Stimulated activated CD4-positive, alpha-beta T cell treated with anti-CD3 and anti-CD28 coated beads, TNF-alpha, amount 100 ng/mL, for 1 hour (primary cell): ENCODE data around the gene OR5K4.
A peak's percentile ranks its signal among the peaks of the same experiment; 100 is the strongest.

Source experiments
- DNase-seq, 3 donors: peaks; one replicate each; pipeline ENCODE4 v3.0.0-alpha.2; 2020; ENCODE audit warnings: low read depth in 3 of 3, low spot score in 1 of 3

The OR5K4 gene, protein sequence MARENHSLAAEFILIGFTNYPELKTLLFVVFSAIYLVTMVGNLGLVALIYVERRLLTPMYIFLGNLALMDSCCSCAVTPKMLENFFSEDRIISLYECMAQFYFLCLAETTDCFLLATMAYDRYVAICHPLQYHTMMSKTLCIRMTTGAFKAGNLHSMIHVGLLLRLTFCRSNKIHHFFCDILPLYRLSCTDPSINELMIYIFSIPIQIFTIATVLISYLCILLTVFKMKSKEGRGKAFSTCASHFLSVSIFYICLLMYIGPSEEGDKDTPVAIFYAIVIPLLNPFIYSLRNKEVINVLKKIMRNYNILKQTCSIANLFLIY

GRCh38 chr3:98353554-98353953 lies at the start of gene OR5K4:
OR5K4 (plus strand) TSS chr3:98353854; CDS start chr3:98353854, 0 bp downstream.
- DNase-seq: no peak

- no peak for DNase-seq
These were observed 31.6 kb upstream of the OR5K4 start for GRCh38 chr3:98322101-98322500.

GRCh38 chr3:98322686-98323085 lies 31.0 kb upstream of the OR5K4 start:
- no peak for DNase-seq

DNA sequence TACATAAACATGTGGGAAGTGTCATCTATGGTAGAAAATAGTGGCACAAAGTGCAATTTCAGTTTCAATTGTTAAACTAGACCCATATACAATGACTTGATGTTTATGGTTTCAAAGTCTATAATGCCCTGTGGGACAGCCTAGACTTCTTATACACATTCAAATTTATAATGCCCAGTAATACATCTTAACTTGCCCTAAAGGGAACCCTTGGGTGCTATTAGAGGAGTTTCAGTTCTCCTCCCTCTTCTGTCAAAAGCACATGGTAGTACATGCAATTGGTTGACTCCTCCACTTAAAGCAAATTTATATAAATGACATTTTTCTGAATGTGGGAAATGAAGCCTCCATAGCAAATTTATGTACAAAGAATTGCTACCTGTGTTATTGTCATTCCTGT lies 30.2 kb upstream of the OR5K4 start:
- DNase-seq: no peak

DNA sequence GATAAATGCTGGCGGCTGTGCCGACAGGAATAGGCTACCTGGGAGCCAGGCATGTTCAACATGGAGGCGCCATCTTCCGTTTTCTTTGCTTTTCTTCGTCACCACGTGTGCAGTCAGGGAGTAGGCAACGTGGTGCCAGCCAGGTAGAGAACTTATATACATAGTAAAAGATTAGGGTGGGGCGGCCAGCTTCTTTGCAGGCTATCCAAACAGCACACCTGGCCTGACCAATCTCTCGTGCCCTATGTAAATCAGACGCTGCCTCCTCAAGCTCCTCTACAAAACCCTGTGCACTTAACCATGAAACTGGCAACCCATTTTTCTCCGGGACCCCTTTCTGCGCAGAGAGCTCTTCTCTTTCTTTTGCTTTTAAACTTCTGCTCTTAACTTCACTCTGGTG lies 28.6 kb upstream of the OR5K4 start:
- no peak for DNase-seq

- no peak for DNase-seq
These were observed 27.4 kb upstream of the OR5K4 start for GRCh38 chr3:98326105-98326893.

- no peak for DNase-seq
These were observed 26.7 kb upstream of the OR5K4 start for GRCh38 chr3:98326945-98327344.

DNA sequence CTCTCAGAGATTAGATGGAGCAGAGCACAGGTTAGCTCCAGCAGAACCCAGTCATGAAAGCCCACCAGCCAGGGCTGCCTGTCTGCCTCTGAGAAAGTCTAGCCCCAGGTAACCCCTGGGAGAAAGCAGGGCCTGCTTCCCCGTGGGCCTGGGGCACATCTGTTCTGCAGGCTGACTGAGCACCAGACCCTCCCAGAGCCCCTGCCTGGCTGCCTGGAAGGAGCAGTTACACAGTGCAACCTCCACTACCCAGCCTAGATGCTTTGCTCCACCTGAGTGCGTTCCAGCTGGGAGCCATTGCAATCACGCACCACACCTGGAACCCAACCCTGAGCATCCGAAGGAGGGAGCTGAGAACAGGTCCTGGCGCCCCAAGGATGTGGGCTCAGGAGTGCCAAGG lies 24.7 kb upstream of the OR5K4 start:
- DNase-seq: no peak

DNA sequence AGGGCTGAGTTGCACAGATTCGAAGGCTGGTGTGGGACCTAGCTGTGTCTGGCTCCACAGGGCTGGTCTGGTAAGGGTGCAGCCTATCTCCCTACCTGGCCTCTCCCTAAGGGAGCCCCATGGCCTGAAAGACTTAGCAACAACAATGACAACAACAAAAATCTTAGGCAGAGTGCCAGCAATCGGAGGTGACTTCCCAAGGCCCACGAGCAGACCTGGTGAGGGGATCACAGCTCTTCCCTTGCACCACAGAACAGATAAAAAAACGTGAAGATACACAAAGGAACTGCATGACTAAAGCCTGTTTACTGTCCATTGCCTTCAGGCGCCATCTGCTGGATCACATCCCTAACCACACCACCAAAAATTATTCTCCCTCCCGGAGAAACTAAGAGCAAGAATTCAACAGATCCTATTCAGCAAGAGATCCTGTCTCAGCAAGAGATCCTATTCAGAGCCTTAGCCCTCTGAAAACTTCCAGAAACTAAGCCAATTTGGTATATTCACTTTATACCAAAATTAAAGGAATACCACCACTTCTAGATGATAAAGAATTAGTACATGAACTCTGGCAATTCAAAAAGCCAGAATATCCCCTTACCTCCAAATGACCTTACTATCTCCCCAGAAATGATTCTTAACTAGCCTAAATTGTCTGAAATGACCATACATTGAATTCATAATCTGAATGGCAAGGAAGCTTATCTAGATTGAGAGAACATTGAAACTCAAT lies 24.1 kb upstream of the OR5K4 start:
- peak in 1 of 3 donors; percentile 5 for DNase-seq

DNA sequence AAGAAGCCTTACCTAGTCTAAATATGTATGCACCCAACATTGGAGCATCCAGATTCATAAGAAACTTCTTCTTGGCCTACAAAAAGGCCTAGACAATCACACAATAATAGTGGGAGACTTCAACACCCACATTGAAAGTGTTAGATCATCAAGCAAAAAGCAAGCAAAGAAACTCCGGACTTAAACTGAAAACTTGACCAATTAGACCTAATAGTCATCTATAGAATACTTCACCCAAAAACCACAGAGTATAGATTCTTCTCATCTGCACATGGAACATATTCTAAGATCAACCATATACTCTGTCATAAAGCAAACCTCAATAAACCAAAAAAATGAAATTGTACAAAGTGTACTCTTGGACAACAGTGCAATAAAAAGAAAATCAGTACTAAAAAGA lies 22.3 kb upstream of the OR5K4 start:
- no peak for DNase-seq

DNA sequence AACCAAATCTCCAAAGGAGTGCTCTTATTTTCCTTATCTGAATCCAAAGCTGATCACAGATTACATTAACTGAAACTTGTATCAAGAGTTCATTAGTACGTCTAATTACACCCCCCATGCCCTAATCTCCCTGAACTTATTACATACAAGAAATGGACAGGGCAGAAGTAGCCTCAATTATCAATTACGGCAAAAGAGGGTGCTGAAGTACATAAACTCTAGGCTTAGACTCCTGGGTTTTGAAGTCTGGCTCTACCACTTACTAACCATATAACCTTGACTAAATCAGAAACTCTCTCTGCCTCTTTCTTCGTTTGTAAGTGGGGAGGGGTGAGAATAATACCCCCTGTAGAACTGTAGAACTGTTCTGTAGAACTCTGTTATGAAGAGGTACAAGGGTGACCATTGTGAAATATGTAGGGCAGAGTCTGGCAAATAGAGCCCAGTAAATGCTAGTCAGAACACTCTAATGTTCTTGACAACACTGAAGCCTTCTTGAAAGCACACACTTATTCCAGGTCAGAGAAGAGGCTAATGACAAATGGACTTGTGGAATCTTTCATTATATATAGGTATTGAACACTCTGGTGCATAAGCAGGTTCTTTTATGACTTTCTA lies 19.6 kb upstream of the OR5K4 start:
- no peak for DNase-seq

DNA sequence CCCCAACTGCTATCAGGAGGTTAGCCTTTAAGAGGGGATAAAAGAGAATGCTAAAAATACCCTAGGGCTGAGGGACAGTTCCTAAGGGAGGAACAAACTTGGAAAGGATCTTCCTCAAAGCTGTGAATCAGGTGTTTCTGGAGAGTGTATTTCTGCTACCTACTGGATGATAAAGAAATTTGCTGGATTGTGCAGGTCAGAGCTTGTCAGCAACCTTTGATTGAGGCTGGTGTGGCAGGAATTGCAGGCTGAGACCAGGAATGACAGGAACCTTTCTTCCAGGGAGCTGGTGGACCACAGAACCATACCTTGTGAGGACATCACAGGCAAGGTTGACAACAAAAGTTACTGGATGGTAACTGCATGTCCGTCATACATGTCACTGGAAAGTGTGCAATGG lies 14.6 kb upstream of the OR5K4 start:
- DNase-seq: no peak

GRCh38 chr3:98341758-98342157 lies 11.9 kb upstream of the OR5K4 start:
- no peak for DNase-seq

DNA sequence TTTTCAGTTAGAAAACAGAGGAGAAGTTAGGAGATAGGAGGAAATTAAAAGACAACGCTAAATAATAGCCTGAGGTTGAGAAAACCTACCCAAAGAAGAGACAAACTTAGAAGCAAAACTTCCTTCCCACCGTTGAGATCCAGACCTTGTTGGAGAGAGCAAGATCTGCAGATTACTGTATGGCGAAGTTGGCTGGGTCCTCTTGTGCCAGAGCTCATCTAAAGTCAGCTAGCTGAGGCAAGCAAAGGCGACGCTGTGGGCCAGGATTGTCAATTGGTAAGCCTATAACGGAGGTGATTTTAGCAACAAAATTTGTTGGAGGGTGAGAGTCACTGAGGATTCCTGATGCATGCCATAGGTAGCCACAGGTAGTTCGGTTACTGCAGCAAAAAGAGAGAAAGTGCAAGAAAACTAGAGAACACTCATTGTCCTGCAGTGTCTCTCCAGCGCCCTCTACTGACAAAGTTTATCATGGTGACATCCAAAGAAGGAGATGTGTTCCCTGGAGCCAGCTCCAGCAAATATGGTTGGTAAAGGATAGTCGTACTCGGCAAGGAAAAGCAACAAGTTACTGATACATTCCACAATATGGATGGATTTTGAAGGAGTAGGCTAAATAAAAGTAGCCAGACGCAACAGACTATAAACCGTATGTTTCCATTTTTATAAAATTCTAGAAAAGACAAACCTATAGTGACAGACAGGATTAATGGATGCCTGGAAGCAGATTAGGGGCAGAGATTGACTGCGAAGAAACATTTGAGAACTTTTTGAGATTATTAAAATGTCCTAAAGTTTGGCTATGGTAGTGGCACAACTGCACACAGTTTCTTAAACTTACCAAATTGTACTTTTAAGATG lies 9.8 kb upstream of the OR5K4 start:
- DNase-seq: no peak

GRCh38 chr3:98350082-98350481 lies 3.6 kb upstream of the OR5K4 start:
- no peak for DNase-seq

GRCh38 chr3:98359250-98359649 lies 5.6 kb downstream of the OR5K4 start:
- DNase-seq: no peak

DNA sequence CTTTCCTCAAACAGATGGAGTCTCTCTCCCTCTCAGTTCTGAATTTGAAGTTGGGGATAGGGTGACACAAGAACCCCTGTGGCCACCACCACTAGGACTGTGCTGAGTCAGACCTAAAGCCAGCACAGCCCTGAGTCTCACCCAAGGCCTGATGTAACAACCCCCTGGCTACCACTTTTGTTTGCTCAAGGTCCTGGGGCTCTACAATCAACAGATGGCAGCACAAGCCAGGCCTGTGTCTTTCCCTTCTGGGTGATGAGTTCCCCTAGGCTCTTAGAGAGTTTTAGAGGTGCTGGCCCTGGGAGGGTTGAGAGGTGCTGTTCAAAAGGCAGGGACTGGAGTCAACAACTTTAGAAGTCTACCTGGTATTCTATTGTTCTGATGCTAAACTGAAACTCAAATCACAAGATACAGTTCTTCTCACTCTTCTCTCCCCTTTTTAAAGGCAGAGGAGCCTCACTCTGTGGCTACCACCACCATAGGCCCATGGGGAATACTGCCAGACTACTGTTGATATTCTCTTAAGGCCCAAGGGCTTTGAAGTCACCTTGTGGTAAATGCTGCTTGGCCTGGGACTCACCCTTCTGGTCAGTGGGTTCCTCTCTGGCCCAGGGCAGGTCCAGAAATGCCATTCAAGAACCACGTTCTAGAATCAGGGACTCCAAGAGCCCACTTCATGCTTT lies 6.5 kb downstream of the OR5K4 start:
- no peak for DNase-seq

DNA sequence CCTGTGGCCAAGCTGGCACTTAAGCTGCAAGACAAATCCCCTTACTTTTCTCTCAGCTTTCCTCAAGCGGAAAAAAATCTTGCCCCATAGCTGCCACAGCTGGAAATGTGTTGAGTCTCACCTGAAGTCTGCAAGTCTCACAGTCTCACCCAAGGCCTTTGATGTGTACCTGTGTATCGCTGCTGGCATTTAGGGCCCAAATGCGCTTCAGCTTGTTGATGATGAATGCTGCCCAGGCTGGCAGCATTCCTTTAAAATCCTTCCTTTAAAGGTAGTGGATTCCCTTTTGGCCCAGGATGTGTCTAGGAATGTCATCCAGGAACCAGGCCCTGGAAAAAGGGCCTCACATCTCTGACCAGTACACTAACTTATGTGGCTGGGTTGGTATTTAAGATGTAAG lies 7.0 kb downstream of the OR5K4 start:
- no peak for DNase-seq

DNA sequence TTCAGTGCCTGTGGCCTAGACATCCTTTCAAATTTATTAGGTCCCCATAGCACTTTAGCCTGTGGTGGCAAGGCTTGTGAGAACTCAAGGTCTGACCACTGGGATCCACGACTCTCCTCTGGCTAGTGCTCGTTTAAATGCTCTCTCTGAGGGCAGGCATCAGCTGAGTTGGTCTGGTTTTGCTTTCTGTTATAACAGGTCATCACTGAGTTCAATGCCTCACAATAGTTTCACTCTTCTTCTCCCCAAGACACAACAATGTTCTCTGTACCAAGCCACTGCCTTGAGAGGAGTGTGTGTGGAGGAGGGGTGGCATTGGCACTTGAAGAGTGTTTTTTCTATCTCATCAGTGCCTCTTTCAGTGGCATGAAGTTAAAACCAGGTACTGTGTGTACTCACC lies 7.6 kb downstream of the OR5K4 start:
- DNase-seq: no peak
